Keratinocyte (primary cell): ENCODE results near the gene ZBTB38. TPM values are rescaled to one million over a fixed set of nuclear protein-coding genes. Genes with fewer than 3 reads are reported as not detected.

ENCODE experiments used
- DNase-seq: peaks from one replicate; pipeline ENCODE4 v3.0.0-alpha.2; 2011; ENCODE audit warnings: low read depth, missing footprints, low spot score
- FAIRE-seq: peaks from 2 replicates; lab custom pipeline; 2011; peaks lifted over from hg19 to GRCh38; lab: Jason Lieb, UNC
- H2AFZ ChIP-seq: 2 replicates; pipeline ENCODE4 v1.6.0; 2012; ENCODE audit warnings: low read length, control low read depth, inconsistent platforms; ENCODE audit not compliant: control insufficient read depth
- H3K27ac ChIP-seq: 2 replicates; pipeline ENCODE4 v1.5.1; 2011; ENCODE audit warnings: low read length; ENCODE audit not compliant: control insufficient read depth, insufficient read depth
- H3K27me3 ChIP-seq: 3 replicates; pipeline ENCODE4 v1.6.0; 2011; ENCODE audit warnings: low read length; ENCODE audit not compliant: control insufficient read depth, insufficient read depth; ENCODE audit errors: extremely low read depth
- H3K36me3 ChIP-seq, 2 experiments: 2 replicates in 1 of 2; 3 replicates in 1 of 2; pipeline ENCODE4 v1.5.1; 2011; ENCODE audit warnings: low read length in 2 of 2, mild to moderate bottlenecking in 1 of 2; ENCODE audit not compliant: control insufficient read depth in 2 of 2, insufficient read depth in 2 of 2; ENCODE audit errors: extremely low read depth in 1 of 2
- H3K4me1 ChIP-seq: 3 replicates; pipeline ENCODE4 v1.5.1; 2011; ENCODE audit warnings: low read length; ENCODE audit not compliant: control insufficient read depth, insufficient read depth; ENCODE audit errors: extremely low read depth
- H3K4me2 ChIP-seq: 3 replicates; pipeline ENCODE4 v1.6.0; 2011; ENCODE audit warnings: low read depth, low read length; ENCODE audit not compliant: control insufficient read depth, insufficient read depth; ENCODE audit errors: extremely low read depth
- H3K4me3 ChIP-seq, 3 experiments: fragments of 200-600 bp in 1 of 3; sonication (generic) in 1 of 3; 2 replicates in 2 of 3; 3 replicates in 1 of 3; pipeline ENCODE4 v1.5.1; 2011 to 2016; ENCODE audit warnings: low read length in 3 of 3, mild to moderate bottlenecking in 3 of 3, control low read depth in 2 of 3, inconsistent platforms in 1 of 3, low read depth in 1 of 3, mixed read lengths in 1 of 3, mixed run types in 1 of 3, moderate library complexity in 1 of 3; ENCODE audit not compliant: control insufficient read depth in 2 of 3, insufficient read depth in 2 of 3; ENCODE audit errors: extremely low read depth in 1 of 3
- H3K79me2 ChIP-seq: 2 replicates; pipeline ENCODE4 v1.6.0; 2012; ENCODE audit warnings: low read length; ENCODE audit not compliant: control insufficient read depth, insufficient read depth
- H3K9ac ChIP-seq: 3 replicates; pipeline ENCODE4 v1.6.0; 2011; ENCODE audit warnings: low read length; ENCODE audit not compliant: control insufficient read depth, insufficient read depth; ENCODE audit errors: extremely low read depth
- H3K9me1 ChIP-seq: 3 replicates; pipeline ENCODE4 v1.6.0; 2011; ENCODE audit warnings: low read length; ENCODE audit not compliant: control insufficient read depth, insufficient read depth; ENCODE audit errors: extremely low read depth
- H3K9me3 ChIP-seq: 2 replicates; pipeline ENCODE4 v1.5.1; 2012; ENCODE audit warnings: low read depth, low read length; ENCODE audit not compliant: control insufficient read depth
- H4K20me1 ChIP-seq: 3 replicates; pipeline ENCODE4 v1.6.0; 2011; ENCODE audit warnings: low read length; ENCODE audit not compliant: control insufficient read depth, insufficient read depth; ENCODE audit errors: extremely low read depth
- CTCF ChIP-seq, 3 experiments: IDR thresholded peaks in 1 of 3; conservative IDR thresholded peaks in 1 of 3; optimal IDR thresholded peaks in 1 of 3; 2 replicates in 2 of 3; 3 replicates in 1 of 3; pipeline versions ENCODE3 to v1.5.1; 2011; ENCODE audit warnings: low read length in 3 of 3, mild to moderate bottlenecking in 3 of 3, moderate library complexity in 2 of 3, control low read depth in 1 of 3, inconsistent platforms in 1 of 3; ENCODE audit not compliant: insufficient read depth in 2 of 3; ENCODE audit errors: extremely low read depth in 1 of 3
- EZH2 ChIP-seq: IDR thresholded peaks from one replicate; pipeline ENCODE4 v1.6.1; 2012; ENCODE audit warnings: inconsistent platforms, mild to moderate bottlenecking, low read length, moderate library complexity
- dilution Hi-C: fragments of 300-500 bp; cut with MboI; formaldehyde crosslinking; loops from one replicate; pipeline ENCODE4 v1.7.0; 2020; ENCODE audit warnings: low sequenced_read_pairs; ENCODE audit not compliant: extremely low pct_ligation_motif_present
- polyA minus RNA-seq, 3 experiments: library from RNA; depleted of rRNA, polyadenylated mRNA; stranded (reverse); fragments of >200 nt; gene quantifications; 1 replicate in 1 of 3; 2 replicates in 1 of 3; 3 replicates in 1 of 3; pipeline ENCODE4 v1.2.3, GENCODE V29; 2011
- polyA plus RNA-seq, 5 experiments: library from polyadenylated mRNA; depleted of rRNA in 3 of 5; stranded (reverse) in 3 of 5; stranded (forward) in 1 of 5; unstranded in 1 of 5; fragments of >200 nt; gene quantifications; 1 replicate in 1 of 5; 2 replicates in 3 of 5; 3 replicates in 1 of 5; pipeline versions ENCODE4 v1.2.1 to v1.2.3, GENCODE V29; 2011 to 2012; ENCODE audit warnings: missing spikeins in 2 of 5, low read depth in 1 of 5, low replicate concordance in 1 of 5

The ZBTB38 gene
- polyA plus RNA-seq, result 17.9 to 41.1 TPM (median 34.9 TPM) in 3 replicates
- 24.1 TPM for polyA plus RNA-seq (2011; ENCODE audit: low read depth)
- polyA plus RNA-seq (2011; cell fraction: cytosol; rRNA removed), result 15.0 and 25.8 TPM in 2 replicates
- polyA plus RNA-seq (2011; cell fraction: nucleus; rRNA removed), result 36.8 and 40.9 TPM in 2 replicates
- polyA plus RNA-seq (2012; ENCODE audit: low replicate concordance), result 19.3 and 38.7 TPM in 2 replicates
- polyA minus RNA-seq, result 45.2 to 76.7 TPM (median 75.1 TPM) in 3 replicates
- polyA minus RNA-seq (2011; cell fraction: cytosol; rRNA and poly(A)+ RNA removed), result 38.2 TPM
- 59.4 and 96.9 TPM in 2 replicates for polyA minus RNA-seq (2011; cell fraction: nucleus; rRNA and poly(A)+ RNA removed)

- Histone ChIP-seq H3K36me3 (peaks cover 2 to 3% of the 10 kb centered on the region in 2 experiments), H3K79me2 (no peaks in the 10 kb centered on the region), H3K9me1 (no peaks in the 10 kb centered on the region), H3K27ac (peak within 1 kb of the TSS; percentile 98), H4K20me1 (no peaks in the 10 kb centered on the region), H3K4me1 (peaks cover 48% of the 10 kb centered on the region), H3K9ac (peak within 1 kb of the TSS; percentile 77), H3K9me3 (no peaks in the 10 kb centered on the region), H3K27me3 (no peaks in the 10 kb centered on the region), H3K4me3 (peak within 1 kb of the TSS; percentile 15 to 54 (median 28)), H2AFZ (peak within 1 kb of the TSS; percentile 8), H3K4me2 (peak within 1 kb of the TSS; percentile 67)
- dilution Hi-C loops, result no loop called here
- FAIRE-seq, result no peak
- peak; percentile 74 for DNase-seq
- no peak for TF ChIP-seq CTCF (optimal IDR thresholded peaks at IDR 0.05 in 1 of 3, IDR thresholded peaks at IDR 0.05 in 1 of 3, conservative IDR thresholded peaks at IDR 0.05 in 1 of 3; ENCODE audit: extremely low read depth in 1 of 3, insufficient read depth in 2 of 3, low read length in 3 of 3)
- TF ChIP-seq EZH2, result no peak
Measured at GRCh38 chr3:141368062-141368924, at the start of gene ZBTB38. Gene ZBTB38, plus strand, starts transcription at chr3:141368504. Its CDS starts 73,885 bp downstream, at chr3:141442389.

- H2AFZ ChIP-seq, result no peak overlapping the region
- peak; percentile 20 for FAIRE-seq
Measured at GRCh38 chr3:141320399-141321108, 47.8 kb upstream of the ZBTB38 start.

More at GRCh38 chr3:141320399-141321108, 47.8 kb upstream of the ZBTB38 start:
- TF ChIP-seq CTCF (optimal IDR thresholded peaks at IDR 0.05 in 1 of 3, IDR thresholded peaks at IDR 0.05 in 1 of 3, conservative IDR thresholded peaks at IDR 0.05 in 1 of 3; ENCODE audit: extremely low read depth in 1 of 3, insufficient read depth in 2 of 3, low read length in 3 of 3) (no peak), EZH2 (no peak)
- Histone ChIP-seq H3K9me1 (no peaks in the 10 kb centered on the region), H3K9ac (no peak overlapping the region), H3K4me1 (peaks cover 5% of the 10 kb centered on the region), H3K4me3 (no peak overlapping the region), H3K36me3 (no peaks in the 10 kb centered on the region), H4K20me1 (no peaks in the 10 kb centered on the region), H3K79me2 (no peaks in the 10 kb centered on the region), H3K9me3 (no peaks in the 10 kb centered on the region), H3K4me2 (no peak overlapping the region), H3K27me3 (no peaks in the 10 kb centered on the region), H3K27ac (no peak overlapping the region)
- no peak for DNase-seq
- dilution Hi-C loops, result no loop called here
